ENCODE data around the gene FBXL12.
"Not testable (repeated sequence)": the region's sequence is repeated elsewhere in the genome, so short reads cannot be mapped to it uniquely, and the experiment has no call there.

DNA sequence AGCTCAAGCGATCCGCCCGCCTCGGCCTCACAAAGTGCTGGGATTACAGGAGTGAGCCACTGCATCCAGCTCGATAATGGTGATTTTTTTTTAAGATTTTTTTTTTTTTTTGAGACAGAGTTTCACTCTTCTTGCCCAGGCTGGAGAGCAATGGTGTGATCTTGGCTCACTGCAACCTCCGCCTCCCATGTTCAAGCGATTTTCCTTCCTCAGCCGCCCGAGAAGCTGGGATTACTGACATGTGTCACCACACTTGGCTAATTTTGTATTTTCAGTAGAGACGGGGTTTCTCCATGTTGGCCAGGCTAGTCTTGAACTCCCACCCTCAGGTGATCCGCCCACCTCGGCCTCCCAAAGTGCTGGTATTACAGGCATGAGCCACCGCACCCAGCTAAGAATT is 30.3 kb downstream of the FBXL12 start:
- TF ChIP-seq, protein P1, sequence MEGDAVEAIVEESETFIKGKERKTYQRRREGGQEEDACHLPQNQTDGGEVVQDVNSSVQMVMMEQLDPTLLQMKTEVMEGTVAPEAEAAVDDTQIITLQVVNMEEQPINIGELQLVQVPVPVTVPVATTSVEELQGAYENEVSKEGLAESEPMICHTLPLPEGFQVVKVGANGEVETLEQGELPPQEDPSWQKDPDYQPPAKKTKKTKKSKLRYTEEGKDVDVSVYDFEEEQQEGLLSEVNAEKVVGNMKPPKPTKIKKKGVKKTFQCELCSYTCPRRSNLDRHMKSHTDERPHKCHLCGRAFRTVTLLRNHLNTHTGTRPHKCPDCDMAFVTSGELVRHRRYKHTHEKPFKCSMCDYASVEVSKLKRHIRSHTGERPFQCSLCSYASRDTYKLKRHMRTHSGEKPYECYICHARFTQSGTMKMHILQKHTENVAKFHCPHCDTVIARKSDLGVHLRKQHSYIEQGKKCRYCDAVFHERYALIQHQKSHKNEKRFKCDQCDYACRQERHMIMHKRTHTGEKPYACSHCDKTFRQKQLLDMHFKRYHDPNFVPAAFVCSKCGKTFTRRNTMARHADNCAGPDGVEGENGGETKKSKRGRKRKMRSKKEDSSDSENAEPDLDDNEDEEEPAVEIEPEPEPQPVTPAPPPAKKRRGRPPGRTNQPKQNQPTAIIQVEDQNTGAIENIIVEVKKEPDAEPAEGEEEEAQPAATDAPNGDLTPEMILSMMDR (IDR thresholded peaks at IDR 0.05), result not testable (repeated sequence)
- not testable (repeated sequence) for TF ChIP-seq POLR2A (IDR thresholded peaks at IDR 0.05)

Data from body of pancreas (tissue), 4 donors.